ENCODE data around the gene PAFAH1B1. TPM values are rescaled to one million over a fixed set of nuclear protein-coding genes. Genes with fewer than 3 reads are reported as not detected.

PAFAH1B1 gene
- total and polyA plus RNA-seq, 4 donors = 121 to 334 (median 230) TPM

DNA sequence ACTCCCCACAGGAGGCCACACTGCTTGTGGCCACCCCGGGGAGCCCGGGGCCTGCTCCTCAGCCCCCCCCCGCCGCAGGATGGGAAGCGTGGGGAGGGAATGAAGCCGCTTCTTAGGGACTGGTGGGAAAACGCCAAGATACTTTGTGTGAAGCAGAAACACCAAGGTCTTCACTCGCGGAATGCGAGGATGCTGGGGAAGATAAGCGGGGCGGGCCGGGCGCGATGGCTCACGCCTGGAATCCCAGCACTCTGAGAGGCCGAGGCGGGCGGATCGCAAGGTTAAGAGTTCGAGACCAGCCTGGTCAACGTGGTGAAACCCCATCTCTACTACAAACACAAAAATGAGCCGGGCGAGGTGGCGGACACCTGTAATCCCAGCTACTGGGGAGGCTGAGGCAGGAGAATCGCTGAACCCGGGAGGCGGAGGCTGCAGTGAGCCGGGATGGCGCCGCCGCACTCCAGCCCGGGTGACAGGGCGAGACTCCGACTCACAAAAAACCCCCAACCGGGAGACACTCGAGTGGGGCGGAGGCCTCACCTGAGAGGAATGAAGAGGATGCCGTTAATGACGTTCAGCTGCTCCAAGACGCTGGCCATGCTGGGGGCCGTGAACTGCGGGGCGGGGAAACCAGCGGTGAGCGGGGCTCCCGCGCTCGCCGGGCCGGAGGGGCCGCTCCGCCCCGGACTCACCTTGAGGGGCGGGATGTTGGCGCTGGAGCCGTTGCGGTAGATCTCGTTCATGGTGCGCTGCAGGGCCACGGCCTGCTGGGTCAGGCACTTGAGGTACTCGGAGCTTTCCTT is 97.8 kb downstream of the PAFAH1B1 start:
- DNase-seq (ENCODE audit: low read depth in 4 of 6, low spot score in 6 of 6) = no peak
- 95% methylated on average over 58 of the region's 62 CpGs for WGBS (ENCODE audit: insufficient coverage)
- Histone ChIP-seq H3K36me3 (ENCODE audit: control insufficient read depth, insufficient read depth, low read length) (peaks cover 78% of the 10 kb centered on the region), H3K4me3 (ENCODE audit: low read depth, low read length) (no peak overlapping the region), H3K27ac (ENCODE audit: low read depth, low read length) (no peak overlapping the region), H3K9me3 (ENCODE audit: control insufficient read depth, insufficient read depth, low read length) (no peaks in the 10 kb centered on the region), H3K27me3 (ENCODE audit: control insufficient read depth, insufficient read depth, low read length) (no peaks in the 10 kb centered on the region), H3K4me1 (ENCODE audit: control insufficient read depth, insufficient read depth, low read length) (peaks cover 16% of the 10 kb centered on the region)

DNA sequence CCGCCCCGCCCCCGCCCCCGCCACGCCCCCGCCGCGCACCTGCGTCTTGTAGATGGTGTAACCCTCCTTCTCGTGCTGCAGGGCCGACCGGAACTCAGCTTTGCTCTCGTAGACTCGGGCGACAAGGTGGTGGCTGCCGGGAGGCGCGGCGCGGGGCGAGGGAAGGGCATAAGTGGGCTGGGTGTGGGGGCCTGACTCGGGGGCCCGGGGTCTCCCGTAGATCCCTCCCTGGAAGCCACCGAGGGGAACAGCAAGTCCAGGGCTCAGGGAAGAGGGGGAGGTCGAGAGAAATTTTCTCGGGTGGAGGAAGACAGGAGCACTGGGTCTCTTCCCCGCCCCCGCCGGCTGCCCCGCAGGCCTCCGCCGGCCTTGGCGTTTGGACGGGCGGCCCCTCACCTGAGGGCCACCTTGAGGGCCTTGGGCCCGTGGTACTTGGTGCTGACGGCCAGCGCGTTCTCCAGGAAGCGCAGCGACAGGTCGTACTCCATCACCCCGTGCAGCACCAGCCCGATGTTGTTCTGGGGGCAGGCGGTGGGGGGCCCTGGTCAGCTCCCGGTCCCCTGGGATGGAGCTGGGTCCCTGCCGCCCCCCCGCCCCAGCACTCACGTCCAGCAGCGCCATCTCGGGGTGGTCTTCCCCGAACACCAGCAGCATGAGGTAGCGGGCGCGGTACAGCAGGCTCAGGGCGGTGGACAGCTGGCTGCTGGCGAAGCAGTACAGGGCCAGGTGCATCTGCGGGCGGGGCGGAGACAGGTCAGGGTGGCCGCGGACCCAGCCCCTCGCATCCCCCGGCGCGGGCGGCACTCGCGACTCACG is 98.7 kb downstream of the PAFAH1B1 start:
- H3K4me3 ChIP-seq (ENCODE audit: low read depth, low read length) = no peak overlapping the region
- H3K9me3 ChIP-seq (ENCODE audit: control insufficient read depth, insufficient read depth, low read length) = no peaks in the 10 kb centered on the region
- H3K36me3 ChIP-seq (ENCODE audit: control insufficient read depth, insufficient read depth, low read length) = peaks cover 85% of the 10 kb centered on the region
- H3K27ac ChIP-seq (ENCODE audit: low read depth, low read length) = no peak overlapping the region
- DNase-seq (ENCODE audit: low read depth in 4 of 6, low spot score in 6 of 6) = no peak
- WGBS (ENCODE audit: insufficient coverage) = 90% methylated on average over 59 of the region's 71 CpGs
- H3K4me1 ChIP-seq (ENCODE audit: control insufficient read depth, insufficient read depth, low read length) = peaks cover 8% of the 10 kb centered on the region
- no peaks in the 10 kb centered on the region for H3K27me3 ChIP-seq (ENCODE audit: control insufficient read depth, insufficient read depth, low read length)

DNA sequence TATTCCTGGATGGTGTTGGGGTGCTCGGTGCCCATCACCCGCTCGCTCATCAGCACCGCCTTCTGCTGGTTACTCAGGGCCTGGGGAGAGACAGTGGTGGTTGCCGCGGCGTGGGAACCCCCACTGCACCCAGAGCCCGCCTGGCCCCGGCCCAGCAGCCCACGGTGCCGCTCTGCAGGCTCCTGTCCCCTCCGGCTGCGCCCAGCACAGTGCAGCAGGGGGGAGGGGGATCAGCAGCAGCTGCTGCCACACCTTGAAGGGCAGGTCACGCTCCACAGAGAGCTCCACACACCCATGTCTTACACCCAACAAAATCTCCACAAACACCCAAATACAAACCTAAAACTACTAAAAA is 99.3 kb downstream of the PAFAH1B1 start:
- no peak overlapping the region for H3K4me3 ChIP-seq (ENCODE audit: low read depth, low read length)
- H3K4me1 ChIP-seq (ENCODE audit: control insufficient read depth, insufficient read depth, low read length) = peaks cover 3% of the 10 kb centered on the region
- peaks cover 91% of the 10 kb centered on the region for H3K36me3 ChIP-seq (ENCODE audit: control insufficient read depth, insufficient read depth, low read length)
- H3K27ac ChIP-seq (ENCODE audit: low read depth, low read length) = no peak overlapping the region
- DNase-seq (ENCODE audit: low read depth in 4 of 6, low spot score in 6 of 6) = no peak
- no peaks in the 10 kb centered on the region for H3K9me3 ChIP-seq (ENCODE audit: control insufficient read depth, insufficient read depth, low read length)
- 89% methylated on average over 13 of the region's 14 CpGs for WGBS (ENCODE audit: insufficient coverage)
- no peaks in the 10 kb centered on the region for H3K27me3 ChIP-seq (ENCODE audit: control insufficient read depth, insufficient read depth, low read length)

DNA sequence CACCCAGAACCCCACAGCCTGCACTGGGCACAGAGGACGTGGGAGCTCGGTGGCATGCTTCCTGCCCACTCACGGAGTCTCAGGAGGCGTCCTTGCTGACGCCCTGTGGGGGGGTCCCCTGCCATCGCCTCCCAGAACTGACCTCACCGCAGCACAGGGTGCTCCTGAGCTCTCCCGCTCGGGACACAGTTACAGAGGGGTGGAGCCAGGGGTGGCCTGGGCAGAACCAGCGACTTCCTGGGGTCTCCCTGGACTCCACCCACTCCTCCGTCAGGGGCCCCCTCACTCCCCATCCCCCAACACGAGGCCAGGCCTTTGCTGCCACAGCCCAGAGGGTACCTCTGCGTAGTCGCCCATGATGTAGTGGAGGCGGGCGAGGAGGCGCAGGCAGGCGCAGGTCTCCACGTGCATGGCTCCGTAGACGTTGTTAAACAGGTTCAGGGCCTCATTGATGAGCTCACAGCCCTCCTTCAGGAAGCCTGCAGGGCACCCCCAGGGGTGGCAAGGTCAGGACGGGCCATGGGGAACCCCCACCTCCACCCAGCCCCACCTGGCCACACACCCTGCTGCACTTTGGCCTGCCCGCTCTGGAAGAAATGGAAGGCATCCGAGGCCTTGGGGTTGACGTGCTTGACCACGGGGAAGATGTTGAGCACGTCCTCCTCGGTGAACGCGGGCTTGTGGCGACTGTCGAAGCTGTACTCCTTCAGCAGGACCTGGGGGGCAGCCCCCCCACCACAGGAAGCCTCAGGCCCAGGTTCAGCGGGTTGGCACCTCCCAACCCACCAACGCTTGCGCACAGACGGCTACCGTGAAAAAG is 100.3 kb downstream of the PAFAH1B1 start:
- DNase-seq (ENCODE audit: low read depth in 4 of 6, low spot score in 6 of 6) = no peak
- Histone ChIP-seq H3K9me3 (ENCODE audit: control insufficient read depth, insufficient read depth, low read length) (no peaks in the 10 kb centered on the region), H3K27ac (ENCODE audit: low read depth, low read length) (no peak overlapping the region), H3K36me3 (ENCODE audit: control insufficient read depth, insufficient read depth, low read length) (peaks cover 99% of the 10 kb centered on the region), H3K4me3 (ENCODE audit: low read depth, low read length) (no peak overlapping the region), H3K27me3 (ENCODE audit: control insufficient read depth, insufficient read depth, low read length) (no peaks in the 10 kb centered on the region), H3K4me1 (ENCODE audit: control insufficient read depth, insufficient read depth, low read length) (peaks cover 3% of the 10 kb centered on the region)
- WGBS (ENCODE audit: insufficient coverage) = 90% methylated on average over 37 of the region's 37 CpGs

DNA sequence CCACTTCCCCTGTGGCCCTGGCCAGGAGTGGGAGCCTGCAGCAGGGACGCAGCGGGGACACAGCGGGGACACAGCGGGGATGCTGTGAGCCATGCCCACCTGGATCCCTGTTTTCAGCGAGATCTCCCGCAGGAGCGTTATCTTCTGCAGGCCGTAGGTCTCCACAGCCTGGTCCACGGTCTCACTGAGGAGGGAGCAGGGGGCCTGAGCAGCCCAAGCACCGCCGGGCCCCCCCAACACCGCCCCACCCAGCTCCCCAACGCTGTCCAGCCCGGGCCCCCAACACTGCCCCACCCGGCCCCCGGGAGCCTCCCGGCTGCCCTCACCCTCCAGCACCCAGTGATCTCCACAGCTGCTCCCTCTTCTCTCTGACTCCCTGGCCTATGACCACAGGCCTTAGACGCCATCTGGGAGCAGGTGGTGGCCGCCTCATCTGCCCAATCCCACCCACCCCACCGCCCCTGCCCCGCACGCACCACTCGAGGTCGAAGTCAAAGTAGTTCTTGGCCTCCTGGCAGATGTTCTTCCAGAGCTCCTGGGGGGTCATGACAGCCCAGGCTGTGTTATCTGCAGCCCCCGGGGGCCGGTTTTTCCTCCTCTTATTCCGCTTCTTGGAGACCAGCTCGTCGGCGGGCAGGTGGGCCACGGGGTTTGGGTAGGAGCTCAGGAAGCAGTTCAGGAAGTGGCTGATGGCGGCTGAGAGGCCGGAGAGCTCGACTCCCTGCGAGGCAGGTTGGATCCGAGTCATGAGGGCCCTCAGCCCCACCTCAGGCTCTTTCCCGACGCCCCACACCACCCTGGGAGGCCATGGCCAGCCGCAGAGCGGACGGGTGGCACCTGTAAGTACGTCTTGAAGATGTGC is 101.2 kb downstream of the PAFAH1B1 start:
- Histone ChIP-seq H3K27ac (ENCODE audit: low read depth, low read length) (no peak overlapping the region), H3K4me1 (ENCODE audit: control insufficient read depth, insufficient read depth, low read length) (no peaks in the 10 kb centered on the region), H3K36me3 (ENCODE audit: control insufficient read depth, insufficient read depth, low read length) (peaks cover 99% of the 10 kb centered on the region), H3K4me3 (ENCODE audit: low read depth, low read length) (no peak overlapping the region), H3K27me3 (ENCODE audit: control insufficient read depth, insufficient read depth, low read length) (no peaks in the 10 kb centered on the region), H3K9me3 (ENCODE audit: control insufficient read depth, insufficient read depth, low read length) (no peaks in the 10 kb centered on the region)
- 90% methylated on average over 31 of the region's 42 CpGs for WGBS (ENCODE audit: insufficient coverage)
- no peak for DNase-seq (ENCODE audit: low read depth in 4 of 6, low spot score in 6 of 6)

DNA sequence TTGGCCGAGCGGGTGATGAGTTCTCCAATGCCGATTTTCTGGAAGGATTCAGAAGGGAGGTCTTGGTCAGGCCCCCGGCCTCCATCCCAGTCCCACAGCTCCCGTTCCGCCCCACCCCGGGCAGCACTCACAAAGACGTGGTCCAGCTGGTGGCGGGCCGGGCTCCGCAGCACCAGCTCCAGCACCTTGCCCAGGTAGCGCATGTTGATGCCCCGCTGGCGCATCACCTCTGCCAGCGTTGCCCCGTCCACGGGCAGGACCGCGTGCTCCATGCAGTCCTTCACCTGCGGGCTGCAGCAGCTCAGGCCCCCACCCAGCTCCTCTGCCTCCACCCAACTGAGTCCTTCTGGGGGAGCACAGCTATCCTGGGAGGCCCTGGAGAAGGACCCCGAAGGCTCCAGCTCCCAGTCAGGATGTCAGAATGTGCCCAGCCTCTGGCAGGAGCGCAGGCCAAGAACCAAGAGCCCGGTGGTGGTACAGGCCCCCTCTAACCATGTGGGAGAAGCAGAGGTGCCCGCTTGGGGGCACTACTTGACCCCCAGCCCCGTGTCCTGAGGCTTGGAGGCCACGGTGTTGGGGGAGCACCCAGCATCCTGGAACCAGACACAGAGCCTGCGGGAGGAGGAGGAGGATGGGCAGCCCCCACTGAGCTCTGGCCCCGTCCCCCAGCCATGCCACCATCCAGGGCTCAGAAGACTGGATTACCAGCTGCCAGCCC is 101.9 kb downstream of the PAFAH1B1 start:
- DNase-seq (ENCODE audit: low read depth in 4 of 6, low spot score in 6 of 6) = no peak
- no peak overlapping the region for H3K27ac ChIP-seq (ENCODE audit: low read depth, low read length)
- no peaks in the 10 kb centered on the region for H3K4me1 ChIP-seq (ENCODE audit: control insufficient read depth, insufficient read depth, low read length)
- no peaks in the 10 kb centered on the region for H3K27me3 ChIP-seq (ENCODE audit: control insufficient read depth, insufficient read depth, low read length)
- 96% methylated on average over 27 of the region's 28 CpGs for WGBS (ENCODE audit: insufficient coverage)
- peaks cover 99% of the 10 kb centered on the region for H3K36me3 ChIP-seq (ENCODE audit: control insufficient read depth, insufficient read depth, low read length)
- H3K9me3 ChIP-seq (ENCODE audit: control insufficient read depth, insufficient read depth, low read length) = no peaks in the 10 kb centered on the region
- no peak overlapping the region for H3K4me3 ChIP-seq (ENCODE audit: low read depth, low read length)

DNA sequence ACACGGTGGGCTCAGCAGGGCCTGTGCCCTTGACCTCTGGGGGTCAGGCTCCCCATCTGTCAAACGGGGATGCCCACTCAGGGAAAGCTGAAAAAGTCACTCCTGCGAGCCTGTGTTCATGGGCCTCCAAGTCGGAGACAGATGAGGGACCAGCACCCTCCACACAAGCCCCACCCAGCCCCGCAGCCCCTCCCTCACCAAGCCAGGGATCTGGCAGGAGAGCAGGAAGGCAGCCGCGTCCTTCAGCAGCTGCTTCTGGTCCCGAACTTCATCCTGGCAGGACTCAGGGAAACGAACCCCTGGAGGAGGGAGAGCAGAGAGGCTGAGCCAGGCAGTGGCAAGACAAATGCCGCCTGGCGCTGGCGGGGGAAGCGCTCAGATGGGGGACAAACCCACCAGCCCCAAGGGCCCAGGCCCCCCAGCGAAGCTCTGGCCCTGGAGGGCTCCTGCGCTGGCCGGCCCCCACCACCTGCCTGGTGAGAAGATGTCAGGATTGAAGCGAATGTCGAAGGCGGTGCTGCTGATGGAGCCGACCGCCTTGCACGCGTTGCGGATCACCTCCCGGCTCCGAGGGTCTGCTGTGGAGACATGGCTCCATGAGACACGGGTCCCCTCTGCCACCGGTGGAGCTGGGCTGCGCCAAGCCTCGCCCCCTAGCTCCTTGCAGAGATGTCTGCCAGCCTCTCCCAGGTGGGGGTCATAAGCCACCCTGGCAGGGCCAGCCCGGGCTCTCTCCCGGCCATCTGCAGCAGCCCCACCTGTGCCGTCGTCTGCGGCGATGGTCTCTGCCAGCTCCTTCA is 102.7 kb downstream of the PAFAH1B1 start:
- peaks cover 99% of the 10 kb centered on the region for H3K36me3 ChIP-seq (ENCODE audit: control insufficient read depth, insufficient read depth, low read length)
- no peaks in the 10 kb centered on the region for H3K27me3 ChIP-seq (ENCODE audit: control insufficient read depth, insufficient read depth, low read length)
- 92% methylated on average over 31 of the region's 36 CpGs for WGBS (ENCODE audit: insufficient coverage)
- H3K27ac ChIP-seq (ENCODE audit: low read depth, low read length) = no peak overlapping the region
- no peaks in the 10 kb centered on the region for H3K9me3 ChIP-seq (ENCODE audit: control insufficient read depth, insufficient read depth, low read length)
- no peak for DNase-seq (ENCODE audit: low read depth in 4 of 6, low spot score in 6 of 6)
- H3K4me1 ChIP-seq (ENCODE audit: control insufficient read depth, insufficient read depth, low read length) = no peaks in the 10 kb centered on the region
- H3K4me3 ChIP-seq (ENCODE audit: low read depth, low read length) = no peak overlapping the region

DNA sequence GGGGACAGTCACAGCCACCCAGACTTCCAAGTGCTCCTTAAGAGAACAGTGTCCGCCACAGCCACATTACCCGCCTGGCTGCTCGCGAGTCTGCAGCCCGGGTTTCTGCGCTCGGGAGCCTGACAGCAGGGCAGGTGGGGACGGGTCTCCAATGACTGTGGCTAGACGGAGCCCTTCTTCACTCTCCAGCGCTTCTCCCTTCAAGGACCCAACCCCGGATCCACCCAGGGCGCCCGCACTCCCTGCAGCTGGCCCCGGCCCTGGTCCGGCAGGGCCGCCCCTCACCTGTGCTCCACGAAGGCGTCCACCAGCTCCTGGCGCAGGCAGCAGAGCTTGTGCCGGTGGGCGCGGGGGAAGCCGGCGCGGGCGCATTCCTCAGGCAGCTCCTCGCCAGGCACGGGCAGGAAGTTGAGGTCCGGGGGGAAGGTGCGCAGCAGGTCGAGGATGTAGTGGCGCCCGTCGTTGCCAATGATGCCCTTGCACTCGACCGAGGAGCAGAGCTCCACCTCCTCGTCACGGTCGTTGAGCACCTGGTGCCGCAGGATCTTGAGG is 104.2 kb downstream of the PAFAH1B1 start:
- Histone ChIP-seq H3K4me1 (ENCODE audit: control insufficient read depth, insufficient read depth, low read length) (no peaks in the 10 kb centered on the region), H3K27me3 (ENCODE audit: control insufficient read depth, insufficient read depth, low read length) (no peaks in the 10 kb centered on the region), H3K27ac (ENCODE audit: low read depth, low read length) (no peak overlapping the region), H3K36me3 (ENCODE audit: control insufficient read depth, insufficient read depth, low read length) (peaks cover 100% of the 10 kb centered on the region), H3K4me3 (ENCODE audit: low read depth, low read length) (no peak overlapping the region), H3K9me3 (ENCODE audit: control insufficient read depth, insufficient read depth, low read length) (no peaks in the 10 kb centered on the region)
- DNase-seq (ENCODE audit: low read depth in 4 of 6, low spot score in 6 of 6) = no peak
- WGBS (ENCODE audit: insufficient coverage) = 95% methylated on average over 40 of the region's 40 CpGs

Data from spinal cord (tissue), 10 donors.